Natural killer cell (primary cell): ENCODE data around the gene ACTR3C. TPM values are rescaled to one million over a fixed set of nuclear protein-coding genes. Genes with fewer than 3 reads are reported as not detected.
A peak's percentile ranks its signal among the peaks of the same experiment; 100 is the strongest.

Experiments used
- ATAC-seq, 3 donors: fragments of 150-1000 bp in 2 of 3; fragments of 200-7000 bp in 1 of 3; cut with Tn5 transposase; 1 replicate in 1 of 3; 2 replicates in 2 of 3; pipeline ENCODE4 v1.10.0; 2021; ENCODE audit warnings: mild to moderate bottlenecking in 2 of 3, moderate library complexity in 2 of 3
- DNase-seq, 2 donors: peaks; one replicate each; pipeline versions ENCODE4 v3.0.0 to v3.0.0-alpha.2; 2013 to 2021; ENCODE audit warnings: mixed read lengths in 1 of 2
- H3K27ac ChIP-seq: one replicate; pipeline ENCODE4 v1.5.1; 2013; ENCODE audit warnings: mild to moderate bottlenecking, low read length
- H3K27me3 ChIP-seq: one replicate; pipeline ENCODE4 v1.6.1; 2013; ENCODE audit warnings: low read length; ENCODE audit not compliant: control insufficient read depth, insufficient read depth
- H3K36me3 ChIP-seq: one replicate; pipeline ENCODE4 v1.6.1; 2013; ENCODE audit warnings: low read length; ENCODE audit not compliant: control insufficient read depth, insufficient read depth
- H3K4me1 ChIP-seq: one replicate; pipeline ENCODE4 v1.6.1; 2013; ENCODE audit warnings: low read length; ENCODE audit not compliant: control insufficient read depth, insufficient read depth
- H3K4me3 ChIP-seq: one replicate; pipeline ENCODE4 v1.5.1; 2013; ENCODE audit warnings: low read length
- H3K9me3 ChIP-seq: one replicate; pipeline ENCODE4 v1.6.1; 2013; ENCODE audit warnings: low read length; ENCODE audit not compliant: control insufficient read depth, insufficient read depth
- H3K27ac Mint-ChIP-seq, 2 donors: one replicate each; pipeline ENCODE4 v1.8.0; 2022; ENCODE audit warnings: mild to moderate bottlenecking in 2 of 2, mixed read lengths in 2 of 2, moderate library complexity in 1 of 2
- H3K27me3 Mint-ChIP-seq, 2 donors: one replicate each; pipeline ENCODE4 v1.8.0; 2022; ENCODE audit warnings: low read depth in 2 of 2, mixed read lengths in 2 of 2
- H3K36me3 Mint-ChIP-seq: one replicate; pipeline ENCODE4 v1.8.0; 2022; ENCODE audit warnings: mixed read lengths
- H3K4me1 Mint-ChIP-seq, 2 donors: one replicate each; pipeline ENCODE4 v1.8.0; 2022; ENCODE audit warnings: mixed read lengths in 2 of 2
- H3K4me3 Mint-ChIP-seq: one replicate; pipeline ENCODE4 v1.8.0; 2022; ENCODE audit warnings: mild to moderate bottlenecking, moderate library complexity, mixed read lengths
- H3K9me3 Mint-ChIP-seq, 2 donors: one replicate each; pipeline ENCODE4 v1.8.0; 2022; ENCODE audit warnings: mixed read lengths in 2 of 2
- WGBS: methylation state at CpG from one replicate; pipeline ENCODE4 v1.1.7; 2013; ENCODE audit warnings: missing lambda C conversion rate; ENCODE audit not compliant: insufficient coverage; 5-methylcytosine and 5-hydroxymethylcytosine counted together
- intact Hi-C: fragments of 100-400 bp; cut with micrococcal nuclease; formaldehyde crosslinking; loops from one replicate; pipeline ENCODE4 v1.14.2; 2022
- total RNA-seq, 4 donors: library from RNA; stranded (reverse); fragments of 120-200 nt in 1 of 4; gene quantifications; one replicate each; pipeline versions ENCODE4 v1.2.3 to v1.2.4, GENCODE V29; 2013 to 2022
- TF ChIP-seq, protein P1 (sequence below): fragments of 200-600 bp; IDR thresholded peaks from one replicate; pipeline ENCODE4 v1.8.0; 2022; ENCODE audit warnings: antibody characterized with exemption

Gene ACTR3C
- total RNA-seq, 3 donors from 2014 or later (not counting 1 experiment from before 2014, with no cell fraction given) = 5.1 to 8.3 (median 7.2) TPM

DNA sequence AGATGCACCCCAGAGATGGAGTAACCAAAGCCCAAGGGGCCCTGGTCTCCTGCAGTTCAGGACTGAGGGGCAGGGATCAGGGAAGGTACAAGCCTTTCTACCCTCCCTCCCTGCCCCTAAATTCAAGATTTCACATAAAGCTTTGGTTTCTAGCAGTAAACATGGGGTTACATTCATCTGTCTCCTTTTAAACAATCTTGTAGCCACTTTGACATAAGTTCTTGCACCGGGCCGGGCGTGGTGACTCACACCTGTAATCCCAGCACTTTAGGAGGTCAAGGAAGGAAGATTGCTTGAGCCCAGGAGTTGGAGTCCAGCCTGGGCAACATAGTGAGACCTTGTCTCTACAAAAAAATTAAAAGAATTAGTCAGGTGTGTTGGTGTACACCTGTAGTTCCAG, 4.0 kb upstream of the ACTR3C start:
- DNase-seq (no peak), ATAC-seq (no peak)
- Histone ChIP-seq H3K4me3 (no peak overlapping the region), H3K27ac (no peak overlapping the region), H3K9me3 (no peaks in the 10 kb centered on the region), H3K4me1 (peaks cover 19% of the 10 kb centered on the region), H3K27me3 (no peaks in the 10 kb centered on the region), H3K36me3 (peaks cover 44% of the 10 kb centered on the region)
- no peaks in the 10 kb centered on the region for H3K27me3 Mint-ChIP-seq
- 96% methylated on average over 3 of the region's 3 CpGs for WGBS
- H3K9me3 Mint-ChIP-seq = no peaks in the 10 kb centered on the region
- peaks cover 23 to 27% of the 10 kb centered on the region in 2 donors for H3K4me1 Mint-ChIP-seq
- TF ChIP-seq, protein P1, sequence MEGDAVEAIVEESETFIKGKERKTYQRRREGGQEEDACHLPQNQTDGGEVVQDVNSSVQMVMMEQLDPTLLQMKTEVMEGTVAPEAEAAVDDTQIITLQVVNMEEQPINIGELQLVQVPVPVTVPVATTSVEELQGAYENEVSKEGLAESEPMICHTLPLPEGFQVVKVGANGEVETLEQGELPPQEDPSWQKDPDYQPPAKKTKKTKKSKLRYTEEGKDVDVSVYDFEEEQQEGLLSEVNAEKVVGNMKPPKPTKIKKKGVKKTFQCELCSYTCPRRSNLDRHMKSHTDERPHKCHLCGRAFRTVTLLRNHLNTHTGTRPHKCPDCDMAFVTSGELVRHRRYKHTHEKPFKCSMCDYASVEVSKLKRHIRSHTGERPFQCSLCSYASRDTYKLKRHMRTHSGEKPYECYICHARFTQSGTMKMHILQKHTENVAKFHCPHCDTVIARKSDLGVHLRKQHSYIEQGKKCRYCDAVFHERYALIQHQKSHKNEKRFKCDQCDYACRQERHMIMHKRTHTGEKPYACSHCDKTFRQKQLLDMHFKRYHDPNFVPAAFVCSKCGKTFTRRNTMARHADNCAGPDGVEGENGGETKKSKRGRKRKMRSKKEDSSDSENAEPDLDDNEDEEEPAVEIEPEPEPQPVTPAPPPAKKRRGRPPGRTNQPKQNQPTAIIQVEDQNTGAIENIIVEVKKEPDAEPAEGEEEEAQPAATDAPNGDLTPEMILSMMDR = no peak
- no peak overlapping the region for H3K4me3 Mint-ChIP-seq
- H3K27ac Mint-ChIP-seq = no peak overlapping the region
- no peaks in the 10 kb centered on the region for H3K36me3 Mint-ChIP-seq
- intact Hi-C loops = no loop called here

DNA sequence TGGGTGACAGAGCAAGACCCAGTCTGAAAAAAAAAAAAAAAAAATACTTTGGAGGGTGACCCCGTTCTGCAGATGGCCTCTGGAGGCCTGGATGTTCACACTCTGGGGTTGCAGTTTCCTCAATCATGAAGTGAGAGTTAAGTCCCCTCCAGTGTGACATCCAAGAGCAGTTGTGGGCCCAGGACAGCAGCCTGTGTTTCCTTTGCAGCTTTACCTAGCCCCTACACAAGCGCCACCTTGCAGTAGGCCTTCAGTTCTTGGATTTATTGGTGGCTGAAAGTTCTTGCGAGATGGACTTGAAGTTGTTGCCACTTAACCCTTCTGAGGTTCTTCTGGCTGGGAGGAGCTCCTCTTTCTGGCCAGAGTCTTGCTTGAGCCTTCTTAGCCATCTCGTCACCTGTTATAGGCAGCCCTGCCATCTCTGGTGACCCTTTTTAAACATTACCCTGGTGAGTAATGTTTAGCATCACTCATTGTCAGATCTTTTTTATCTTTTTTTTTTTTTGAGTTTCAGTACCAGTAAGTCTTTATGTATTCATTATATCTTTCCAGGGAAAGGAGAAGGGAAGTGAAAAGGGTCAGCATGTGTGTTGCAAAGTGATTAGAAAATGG, 3.4 kb upstream of the ACTR3C start:
- Mint-ChIP-seq H3K36me3 (no peaks in the 10 kb centered on the region), H3K4me3 (no peak overlapping the region), H3K27ac (no peak overlapping the region), H3K9me3 (no peaks in the 10 kb centered on the region), H3K27me3 (no peaks in the 10 kb centered on the region), H3K4me1 (peaks cover 28 to 32% of the 10 kb centered on the region in 2 donors)
- H3K27ac ChIP-seq = no peak overlapping the region
- peaks cover 25% of the 10 kb centered on the region for H3K4me1 ChIP-seq
- no peaks in the 10 kb centered on the region for H3K9me3 ChIP-seq
- 94% methylated on average over 4 of the region's 4 CpGs for WGBS
- TF ChIP-seq, protein P1 = no peak
- DNase-seq (no peak), ATAC-seq (no peak)
- no peak overlapping the region for H3K4me3 ChIP-seq
- intact Hi-C loops = no loop called here
- no peaks in the 10 kb centered on the region for H3K27me3 ChIP-seq
- peaks cover 44% of the 10 kb centered on the region for H3K36me3 ChIP-seq

DNA sequence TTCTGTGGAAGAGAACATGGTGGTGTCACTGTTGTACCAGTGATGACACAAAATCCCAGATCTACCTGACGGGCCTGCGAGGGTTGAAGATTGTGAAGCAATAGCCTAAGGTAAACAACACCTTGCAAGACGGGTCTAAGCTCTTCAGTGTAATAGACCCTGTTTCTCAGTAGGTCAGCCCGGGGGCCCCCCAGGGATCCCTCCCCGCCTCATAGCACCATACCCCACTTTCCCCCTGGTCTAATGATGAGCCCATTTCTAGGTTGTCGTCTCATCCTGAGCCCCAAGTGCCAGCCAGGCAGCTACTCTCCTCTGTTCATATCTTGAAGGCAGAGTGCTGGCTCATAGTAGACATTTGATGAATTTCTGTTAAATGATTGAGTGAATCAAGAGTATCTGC, 2.6 kb upstream of the ACTR3C start:
- 83% methylated on average over 6 of the region's 6 CpGs for WGBS
- ATAC-seq (no peak), DNase-seq (no peak)
- Mint-ChIP-seq H3K4me1 (peaks cover 30 to 34% of the 10 kb centered on the region in 2 donors), H3K4me3 (no peak overlapping the region), H3K27me3 (no peaks in the 10 kb centered on the region), H3K27ac (peak overlapping the region in 1 of 2 donors; percentile 15), H3K36me3 (no peaks in the 10 kb centered on the region), H3K9me3 (no peaks in the 10 kb centered on the region)
- intact Hi-C loops = no loop called here
- H3K4me3 ChIP-seq = no peak overlapping the region
- H3K9me3 ChIP-seq = no peaks in the 10 kb centered on the region
- peaks cover 25% of the 10 kb centered on the region for H3K4me1 ChIP-seq
- H3K36me3 ChIP-seq = peaks cover 44% of the 10 kb centered on the region
- no peak overlapping the region for H3K27ac ChIP-seq
- TF ChIP-seq, protein P1 = no peak
- no peaks in the 10 kb centered on the region for H3K27me3 ChIP-seq

DNA sequence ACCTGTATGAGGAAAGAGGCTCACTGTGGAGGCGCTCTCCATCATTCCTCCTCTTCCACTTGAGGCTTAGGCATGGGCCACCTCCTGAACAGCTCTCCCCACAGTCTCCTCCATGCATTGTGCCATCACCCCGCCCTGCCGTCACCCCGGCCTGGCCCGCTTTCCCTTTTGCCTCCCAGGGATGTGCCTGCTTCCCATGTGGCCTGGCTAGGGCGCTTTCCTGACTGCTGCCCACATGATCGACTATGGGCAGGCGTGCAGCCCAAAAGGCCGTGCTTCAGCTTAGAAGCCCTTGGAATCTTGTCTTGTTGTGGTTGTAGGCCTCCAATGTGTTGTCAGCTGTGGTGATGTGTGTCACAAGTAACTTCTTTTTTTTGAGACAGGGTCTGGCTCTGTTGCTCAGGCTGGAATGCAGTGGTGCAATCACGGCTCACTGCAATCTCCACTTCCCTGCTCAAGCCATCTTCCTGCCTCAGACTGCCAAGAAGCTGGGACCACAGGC, 1.8 kb upstream of the ACTR3C start:
- peaks cover 25% of the 10 kb centered on the region for H3K4me1 ChIP-seq
- ATAC-seq = no peak
- 90% methylated on average over 10 of the region's 10 CpGs for WGBS
- peaks cover 37% of the 10 kb centered on the region for H3K36me3 ChIP-seq
- DNase-seq = no peak
- H3K9me3 ChIP-seq = no peaks in the 10 kb centered on the region
- intact Hi-C loops = no loop called here
- TF ChIP-seq, protein P1 = no peak
- no peaks in the 10 kb centered on the region for H3K9me3 Mint-ChIP-seq
- no peak overlapping the region for H3K27ac ChIP-seq
- peak overlapping the region; percentile 84 to 94 for H3K27ac Mint-ChIP-seq
- H3K27me3 Mint-ChIP-seq = no peaks in the 10 kb centered on the region
- H3K4me1 Mint-ChIP-seq = peaks cover 30 to 34% of the 10 kb centered on the region in 2 donors
- H3K36me3 Mint-ChIP-seq = no peaks in the 10 kb centered on the region
- H3K27me3 ChIP-seq = no peaks in the 10 kb centered on the region
- H3K4me3 ChIP-seq = no peak overlapping the region
- H3K4me3 Mint-ChIP-seq = peak overlapping the region; percentile 96
